ENCODE results near the gene SLC25A47.

Gene SLC25A47

DNA sequence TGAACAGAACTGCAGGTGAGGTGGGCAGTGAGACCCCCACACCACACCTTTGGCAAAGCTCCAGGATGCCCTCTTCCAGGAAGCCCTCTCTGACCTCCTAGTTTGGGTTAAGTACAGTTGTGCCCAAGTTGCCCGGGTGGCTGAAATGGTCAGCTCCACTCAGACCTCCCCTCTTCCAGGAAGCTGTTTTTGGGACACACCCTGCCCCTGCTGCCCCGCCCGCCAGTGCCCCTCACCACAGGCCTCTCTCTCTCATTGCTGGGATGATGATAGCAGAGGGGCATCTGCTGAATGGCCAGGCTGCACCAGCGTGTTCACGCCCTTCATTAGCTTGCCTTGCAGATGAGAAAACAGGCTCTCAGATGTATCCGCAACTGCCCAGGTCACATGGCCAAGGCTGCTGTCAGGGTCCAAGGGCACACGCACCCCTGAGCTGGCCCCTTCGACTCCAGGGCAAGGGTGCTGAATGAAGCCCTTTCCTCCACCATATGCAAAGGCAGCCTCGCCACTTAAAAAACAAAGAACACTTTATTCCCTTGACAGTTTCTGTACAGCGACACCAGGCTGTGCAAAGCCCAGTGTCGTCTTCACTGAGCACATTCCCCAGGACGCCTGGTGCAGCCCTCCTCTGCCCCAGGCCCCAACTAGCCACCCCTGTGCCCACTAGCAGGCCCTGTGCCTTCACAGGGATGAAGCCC is 32.4 kb upstream of the SLC25A47 start:
- POLR2A ChIA-PET (ENCODE audit: low non-redundant PET), result no interaction called here
- H3K27ac ChIP-seq, result peak overlapping the region; percentile 44
- no peak for DNase-seq (ENCODE audit: low spot score)
- TF ChIP-seq, protein P1, sequence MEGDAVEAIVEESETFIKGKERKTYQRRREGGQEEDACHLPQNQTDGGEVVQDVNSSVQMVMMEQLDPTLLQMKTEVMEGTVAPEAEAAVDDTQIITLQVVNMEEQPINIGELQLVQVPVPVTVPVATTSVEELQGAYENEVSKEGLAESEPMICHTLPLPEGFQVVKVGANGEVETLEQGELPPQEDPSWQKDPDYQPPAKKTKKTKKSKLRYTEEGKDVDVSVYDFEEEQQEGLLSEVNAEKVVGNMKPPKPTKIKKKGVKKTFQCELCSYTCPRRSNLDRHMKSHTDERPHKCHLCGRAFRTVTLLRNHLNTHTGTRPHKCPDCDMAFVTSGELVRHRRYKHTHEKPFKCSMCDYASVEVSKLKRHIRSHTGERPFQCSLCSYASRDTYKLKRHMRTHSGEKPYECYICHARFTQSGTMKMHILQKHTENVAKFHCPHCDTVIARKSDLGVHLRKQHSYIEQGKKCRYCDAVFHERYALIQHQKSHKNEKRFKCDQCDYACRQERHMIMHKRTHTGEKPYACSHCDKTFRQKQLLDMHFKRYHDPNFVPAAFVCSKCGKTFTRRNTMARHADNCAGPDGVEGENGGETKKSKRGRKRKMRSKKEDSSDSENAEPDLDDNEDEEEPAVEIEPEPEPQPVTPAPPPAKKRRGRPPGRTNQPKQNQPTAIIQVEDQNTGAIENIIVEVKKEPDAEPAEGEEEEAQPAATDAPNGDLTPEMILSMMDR (conservative IDR thresholded peaks at IDR 0.05; ENCODE audit: low read depth), result no peak
- CTCF ChIA-PET, result interaction anchor here (0.6 kb wide), 1 partner anchor 350 kb away, joined by 6 read pairs; no protein-coding TSS in a partner anchor

DNA sequence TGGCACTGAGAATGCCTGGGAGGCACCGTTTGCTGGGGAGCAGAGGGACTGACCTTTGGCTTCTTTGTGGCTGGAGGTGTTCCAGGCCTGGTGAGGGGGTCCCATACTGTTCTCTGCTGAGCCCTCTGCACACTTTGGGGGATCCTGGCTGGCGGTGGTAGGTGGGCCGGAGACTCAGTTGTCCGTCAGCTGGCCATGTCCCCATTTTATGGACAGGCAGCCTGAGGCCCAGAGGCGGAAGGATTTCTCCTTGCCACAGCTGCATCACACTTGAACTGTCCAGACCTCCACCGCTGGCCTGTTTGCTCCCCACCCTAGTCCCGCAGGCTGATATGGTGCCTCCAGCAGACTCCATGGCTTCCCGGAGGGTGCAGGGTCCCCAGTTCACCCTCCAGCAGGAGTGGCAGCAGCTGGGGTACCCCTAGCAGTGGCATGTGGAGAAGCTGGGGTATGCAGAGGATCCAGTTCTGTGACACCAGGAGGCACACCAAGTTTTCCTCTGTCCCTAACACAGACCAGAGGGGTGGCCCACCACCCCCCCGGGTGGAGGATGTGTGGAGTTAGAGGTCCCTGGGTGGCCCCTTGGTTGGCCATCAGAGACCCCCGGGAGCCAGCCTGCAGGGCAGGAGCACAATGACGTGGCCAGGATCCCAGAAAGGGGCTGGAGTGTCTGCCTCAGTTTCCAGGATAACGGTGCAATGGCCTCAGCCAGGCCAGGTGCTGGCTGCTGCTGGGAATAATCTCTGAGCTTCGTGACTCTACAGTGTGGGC is 31.6 kb upstream of the SLC25A47 start:
- no peak overlapping the region for H3K27ac ChIP-seq
- TF ChIP-seq, protein P1 (conservative IDR thresholded peaks at IDR 0.05; ENCODE audit: low read depth), result no peak
- ChIA-PET CTCF (interaction anchor here (0.6 kb wide), 1 partner anchor 349 kb away, joined by 6 read pairs; no protein-coding TSS in a partner anchor), POLR2A (ENCODE audit: low non-redundant PET) (no interaction called here)
- no peak for DNase-seq (ENCODE audit: low spot score)

DNA sequence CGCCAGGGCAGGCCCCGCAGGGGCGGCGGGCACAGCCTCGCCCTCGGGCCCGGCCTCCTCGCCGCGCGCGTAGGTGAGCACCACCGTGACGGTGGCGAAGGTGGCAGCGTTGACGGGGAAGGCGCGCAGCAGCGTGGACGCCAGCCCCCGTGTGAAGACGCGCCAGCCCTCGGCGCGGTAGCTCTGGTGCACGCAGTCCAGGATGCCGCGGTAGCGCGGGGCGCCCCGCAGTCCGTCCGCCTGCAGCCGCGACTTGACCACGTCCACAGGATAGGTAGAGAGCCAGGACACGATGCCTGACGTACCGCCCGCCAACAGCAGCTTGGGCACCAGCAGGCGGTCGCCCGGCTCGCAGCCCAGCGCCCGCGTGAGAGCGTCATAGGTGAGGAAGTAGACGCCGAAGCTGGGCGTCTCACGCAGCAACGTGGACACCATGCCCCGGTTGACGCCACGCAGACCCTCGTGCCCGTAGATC is 30.8 kb upstream of the SLC25A47 start:
- H3K27ac ChIP-seq, result no peak overlapping the region
- TF ChIP-seq, protein P1 (conservative IDR thresholded peaks at IDR 0.05; ENCODE audit: low read depth), result no peak
- ChIA-PET POLR2A (ENCODE audit: low non-redundant PET) (no interaction called here), CTCF (no interaction called here)
- no peak for DNase-seq (ENCODE audit: low spot score)

DNA sequence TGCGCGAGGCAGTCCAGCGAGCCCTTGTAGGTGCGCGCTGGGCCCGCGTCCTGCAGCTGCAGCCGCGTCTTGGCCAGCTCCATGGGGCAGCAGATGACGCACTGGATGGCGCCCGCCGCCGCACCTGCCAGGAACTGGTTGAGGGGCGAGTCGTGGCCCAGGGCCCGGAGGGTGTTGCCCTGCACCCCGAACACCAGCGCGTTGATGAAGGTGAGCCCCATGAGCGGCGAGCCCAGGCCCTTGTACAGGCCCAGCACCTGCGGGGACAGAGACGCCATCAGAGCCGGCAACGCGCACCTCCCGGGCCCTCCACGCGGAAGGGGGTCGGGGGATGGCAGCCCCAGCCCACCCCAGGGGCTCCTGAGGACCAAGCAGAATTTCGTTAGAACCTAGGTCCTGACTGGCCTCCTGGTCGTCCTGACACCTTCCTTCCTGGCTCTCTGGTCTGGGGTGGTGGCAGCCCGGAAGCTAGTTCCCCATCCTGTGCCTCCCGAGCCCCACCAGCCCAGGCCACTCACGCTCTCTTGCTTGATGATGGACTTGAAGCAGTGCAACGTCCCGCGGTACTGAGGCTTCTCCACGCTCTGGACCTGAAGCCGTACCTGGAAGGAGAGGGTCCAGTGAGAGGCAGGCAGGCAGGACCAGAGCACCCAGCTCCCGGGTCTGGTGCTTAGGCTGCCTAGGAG is 30.2 kb upstream of the SLC25A47 start:
- ChIA-PET CTCF (no interaction called here), POLR2A (ENCODE audit: low non-redundant PET) (no interaction called here)

DNA sequence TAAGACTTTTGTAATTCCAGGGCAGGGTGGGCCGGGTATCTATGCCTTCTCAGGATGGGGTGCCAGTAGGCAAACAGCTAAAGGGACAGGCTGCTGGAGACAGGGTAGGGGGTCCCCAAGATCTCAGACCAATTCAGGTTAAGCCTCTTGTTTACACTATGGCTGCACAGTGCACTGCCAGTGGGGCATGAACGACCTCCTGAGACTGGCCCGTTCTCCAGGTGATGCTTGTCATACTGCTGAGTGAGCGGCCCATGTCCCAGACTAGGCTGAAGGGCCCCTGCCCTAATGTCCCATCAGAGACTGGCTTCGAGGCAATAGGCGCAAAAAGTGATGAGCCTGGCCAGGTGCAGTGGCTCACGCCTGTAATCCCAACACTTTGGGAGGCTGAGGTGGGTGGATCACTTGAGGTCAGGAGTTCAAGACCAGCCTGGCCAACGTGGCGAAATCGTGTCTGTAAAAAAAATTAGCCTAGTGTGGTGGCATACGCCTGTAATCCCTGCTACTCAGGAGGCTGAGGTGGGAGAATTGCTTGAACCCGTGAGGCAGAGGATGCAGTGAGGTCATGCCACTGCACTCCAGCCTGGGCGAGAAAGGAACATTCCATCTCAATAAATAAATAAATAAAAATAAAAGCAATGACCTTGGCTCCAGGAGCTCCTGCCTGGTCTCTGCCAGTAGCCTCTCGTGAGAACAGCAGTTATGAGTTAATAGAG is 29.5 kb upstream of the SLC25A47 start:
- CTCF ChIA-PET, result interaction anchor here (0.8 kb wide), 1 partner anchor 8 kb away, joined by 4 read pairs; no protein-coding TSS in a partner anchor
- no peak overlapping the region for H3K27ac ChIP-seq
- TF ChIP-seq, protein P1 (conservative IDR thresholded peaks at IDR 0.05; ENCODE audit: low read depth), result no peak
- POLR2A ChIA-PET (ENCODE audit: low non-redundant PET), result no interaction called here
- DNase-seq (ENCODE audit: low spot score), result no peak

More for the DNA sequence above, 30.2 kb upstream of the SLC25A47 start:
- TF ChIP-seq, protein P1 (conservative IDR thresholded peaks at IDR 0.05; ENCODE audit: low read depth), result no peak
- no peak for DNase-seq (ENCODE audit: low spot score)
- no peak overlapping the region for H3K27ac ChIP-seq

All from RWPE1 (cell line).